Lower lobe of right lung (tissue), 2 donors: ENCODE measurements around the gene SORT1. TPM values are rescaled to one million over a fixed set of nuclear protein-coding genes. Genes with fewer than 3 reads are reported as not detected.

Experiments
- ATAC-seq, 2 donors: fragments of 200-7000 bp; cut with Tn5 transposase; one replicate each; pipeline ENCODE4 v1.9.1; 2020 to 2022; ENCODE audit warnings: mild to moderate bottlenecking in 2 of 2, moderate library complexity in 2 of 2
- DNase-seq: peaks from one replicate; pipeline ENCODE4 v3.0.0-alpha.2; 2020
- H3K27ac ChIP-seq: fragments of 200-600 bp; one replicate; pipeline ENCODE4 v1.8.0; 2022
- H3K27me3 ChIP-seq: fragments of 200-600 bp; one replicate; pipeline ENCODE4 v1.8.0; 2022; ENCODE audit warnings: low read depth
- H3K36me3 ChIP-seq: fragments of 200-600 bp; one replicate; pipeline ENCODE4 v1.8.0; 2022; ENCODE audit warnings: mild to moderate bottlenecking
- H3K4me1 ChIP-seq: fragments of 200-600 bp; one replicate; pipeline ENCODE4 v1.8.0; 2022
- H3K4me3 ChIP-seq: fragments of 200-600 bp; one replicate; pipeline ENCODE4 v1.8.0; 2022; ENCODE audit warnings: mild to moderate bottlenecking
- H3K9me3 ChIP-seq: fragments of 200-600 bp; one replicate; pipeline ENCODE4 v1.8.0; 2022
- CTCF ChIP-seq: fragments of 200-600 bp; IDR thresholded peaks from one replicate; pipeline ENCODE4 v1.8.0; 2022; ENCODE audit warnings: antibody characterized with exemption, mild to moderate bottlenecking
- intact Hi-C: fragments of 100-400 bp; cut with DNase I; formaldehyde crosslinking; loops from one replicate; pipeline ENCODE4 v1.11.0; 2022
- total RNA-seq: library from RNA; stranded (reverse); fragmentation: NEBNext Ultra II Directional; extraction: Animal tissue kit (Norgen Biotek cat#: 25700); gene quantifications from one replicate; pipeline ENCODE4 v1.2.1, GENCODE V29; 2021
- donor health status: DM: no; HTN: yes; CAD: no; lungs with severe emphysema.

SORT1 gene
- total RNA-seq, 1 donor from 2014 or later, result 178 TPM

- ATAC-seq, result no peak
- Histone ChIP-seq H3K4me3 (no peak overlapping the region), H3K4me1 (peaks cover 57% of the 10 kb centered on the region), H3K9me3 (no peaks in the 10 kb centered on the region), H3K27me3 (no peaks in the 10 kb centered on the region), H3K36me3 (no peaks in the 10 kb centered on the region), H3K27ac (no peak overlapping the region)
- intact Hi-C loops, result no loop called here
- no peak for TF ChIP-seq CTCF
- DNase-seq, result no peak
Measured at GRCh38 chr1:109301874-109302273, 95.8 kb downstream of the SORT1 start.

GRCh38 chr1:109300650-109301151, 97.0 kb downstream of the SORT1 start:
- Histone ChIP-seq H3K27me3 (no peaks in the 10 kb centered on the region), H3K36me3 (no peaks in the 10 kb centered on the region), H3K9me3 (no peaks in the 10 kb centered on the region), H3K4me3 (no peak overlapping the region), H3K27ac (no peak overlapping the region), H3K4me1 (peaks cover 45% of the 10 kb centered on the region)
- DNase-seq (no peak), ATAC-seq (no peak)
- no peak for TF ChIP-seq CTCF
- intact Hi-C loops, result no loop called here

- Histone ChIP-seq H3K27ac (peak overlapping the region; percentile 73), H3K4me3 (no peak overlapping the region), H3K36me3 (no peaks in the 10 kb centered on the region), H3K9me3 (no peaks in the 10 kb centered on the region), H3K27me3 (no peaks in the 10 kb centered on the region), H3K4me1 (peaks cover 37% of the 10 kb centered on the region)
- DNase-seq (no peak), ATAC-seq (peak; percentile 5 to 18)
- intact Hi-C loops, result no loop called here
- no peak for TF ChIP-seq CTCF
Measured at GRCh38 chr1:109299558-109300343, 98.0 kb downstream of the SORT1 start.

GRCh38 chr1:109298666-109299557, 98.8 kb downstream of the SORT1 start:
- H3K4me3 ChIP-seq, result no peak overlapping the region
- intact Hi-C loops, result no loop called here
- TF ChIP-seq CTCF, result no peak
- DNase-seq, result peak; percentile 70
- no peaks in the 10 kb centered on the region for H3K36me3 ChIP-seq
- H3K4me1 ChIP-seq, result peaks cover 28% of the 10 kb centered on the region
- peak overlapping the region; percentile 73 for H3K27ac ChIP-seq
- H3K27me3 ChIP-seq, result no peaks in the 10 kb centered on the region
- ATAC-seq, result peak; percentile 66 to 70
- H3K9me3 ChIP-seq, result no peaks in the 10 kb centered on the region

- no peak overlapping the region for H3K4me3 ChIP-seq
- H3K27ac ChIP-seq, result no peak overlapping the region
- intact Hi-C loops, result no loop called here
- no peaks in the 10 kb centered on the region for H3K36me3 ChIP-seq
- H3K9me3 ChIP-seq, result no peaks in the 10 kb centered on the region
- H3K4me1 ChIP-seq, result peaks cover 25% of the 10 kb centered on the region
- no peaks in the 10 kb centered on the region for H3K27me3 ChIP-seq
- TF ChIP-seq CTCF, result no peak
- no peak for DNase-seq
- ATAC-seq, result no peak
Measured at GRCh38 chr1:109296782-109297181, 100.9 kb downstream of the SORT1 start.
